ENCODE measurements around the gene SH3BP4. TPM values are rescaled to one million over a fixed set of nuclear protein-coding genes. Genes with fewer than 3 reads are reported as not detected.
"Not testable (repeated sequence)": the region's sequence is repeated elsewhere in the genome, so short reads cannot be mapped to it uniquely, and the experiment has no call there.

Gene SH3BP4
- total RNA-seq, 1 donor from 2014 or later = 6.5 TPM

GRCh38 chr2:235049069-235049468 is 97.3 kb downstream of the SH3BP4 start:
- no peak for FAIRE-seq
- no peak for DNase-seq (ENCODE audit: low spot score in 2 of 2)

- FAIRE-seq = no peak
- no peak for DNase-seq (ENCODE audit: low spot score in 2 of 2)
These were observed 97.9 kb downstream of the SH3BP4 start for GRCh38 chr2:235049719-235050118.

- DNase-seq (ENCODE audit: low spot score in 2 of 2) (peak; percentile 73 to 83), FAIRE-seq (peak; percentile 47)
These were observed 99.1 kb downstream of the SH3BP4 start for GRCh38 chr2:235050980-235051351.

GRCh38 chr2:235051436-235052260 is 99.8 kb downstream of the SH3BP4 start:
- FAIRE-seq (no peak), DNase-seq (ENCODE audit: low spot score in 2 of 2) (no peak)

- DNase-seq (ENCODE audit: low spot score in 2 of 2) (no peak), FAIRE-seq (no peak)
These were observed 100.9 kb downstream of the SH3BP4 start for GRCh38 chr2:235052514-235053354.

- FAIRE-seq = no peak
- no peak for DNase-seq (ENCODE audit: low spot score in 2 of 2)
These were observed 101.8 kb downstream of the SH3BP4 start for GRCh38 chr2:235053651-235054050.

GRCh38 chr2:235054475-235054874 is 102.7 kb downstream of the SH3BP4 start:
- FAIRE-seq (no peak), DNase-seq (ENCODE audit: low spot score in 2 of 2) (no peak)

- DNase-seq (ENCODE audit: low spot score in 2 of 2) (no peak), FAIRE-seq (no peak)
These were observed 103.1 kb downstream of the SH3BP4 start for GRCh38 chr2:235054919-235055318.

- FAIRE-seq = no peak
- peak in 1 of 2 donors; percentile 46 for DNase-seq (ENCODE audit: low spot score in 2 of 2)
These were observed 104.2 kb downstream of the SH3BP4 start for GRCh38 chr2:235055891-235056516.

- DNase-seq (ENCODE audit: low spot score in 2 of 2) (no peak), FAIRE-seq (no peak)
These were observed 105.0 kb downstream of the SH3BP4 start for GRCh38 chr2:235056768-235057167.

- not testable (repeated sequence) for DNase-seq (ENCODE audit: low spot score in 2 of 2); FAIRE-seq
These were observed 105.8 kb downstream of the SH3BP4 start for GRCh38 chr2:235057616-235058015.

GRCh38 chr2:235059161-235059560 is 107.3 kb downstream of the SH3BP4 start:
- FAIRE-seq (no peak), DNase-seq (ENCODE audit: low spot score in 2 of 2) (no peak)

GRCh38 chr2:235061656-235062055 is 109.8 kb downstream of the SH3BP4 start:
- no peak for DNase-seq (ENCODE audit: low spot score in 2 of 2)
- FAIRE-seq = no peak

- DNase-seq (ENCODE audit: low spot score in 2 of 2) (no peak), FAIRE-seq (no peak)
These were observed 111.7 kb downstream of the SH3BP4 start for GRCh38 chr2:235063471-235063961.

GRCh38 chr2:235064976-235065375 is 113.2 kb downstream of the SH3BP4 start:
- FAIRE-seq = no peak
- DNase-seq (ENCODE audit: low spot score in 2 of 2) = no peak

GRCh38 chr2:235066490-235066889 is 114.7 kb downstream of the SH3BP4 start:
- FAIRE-seq (no peak), DNase-seq (ENCODE audit: low spot score in 2 of 2) (no peak)

- FAIRE-seq = no peak
- no peak for DNase-seq (ENCODE audit: low spot score in 2 of 2)
These were observed 115.1 kb downstream of the SH3BP4 start for GRCh38 chr2:235066895-235067294.

- FAIRE-seq (no peak), DNase-seq (ENCODE audit: low spot score in 2 of 2) (no peak)
These were observed 116.9 kb downstream of the SH3BP4 start for GRCh38 chr2:235068701-235069100.

- DNase-seq (ENCODE audit: low spot score in 2 of 2) (no peak), FAIRE-seq (no peak)
These were observed 118.4 kb downstream of the SH3BP4 start for GRCh38 chr2:235070063-235070706.

- FAIRE-seq = no peak
- no peak for DNase-seq (ENCODE audit: low spot score in 2 of 2)
These were observed 122.1 kb downstream of the SH3BP4 start for GRCh38 chr2:235073868-235074413.
